Neural progenitor cell (in vitro differentiated cells): Measurements from ENCODE around the gene NTPCR. TPM values are rescaled to one million over a fixed set of nuclear protein-coding genes. Genes with fewer than 3 reads are reported as not detected.

Experiments
- DNase-seq: peaks from one replicate; pipeline ENCODE4 v3.0.0-alpha.2; 2016; ENCODE audit warnings: low spot score
- H2AFZ ChIP-seq: fragments of 200-600 bp; sonication (generic); replicated peaks from 2 replicates; pipeline ENCODE4 v1.6.1; 2016; ENCODE audit warnings: antibody characterized with exemption
- H3F3A ChIP-seq: fragments of 200-600 bp; sonication (generic); 2 replicates; pipeline ENCODE4 v1.6.1; 2016; ENCODE audit warnings: antibody characterized with exemption, low read depth
- H3K27ac ChIP-seq: fragments of 200-600 bp; sonication (generic); 2 replicates; pipeline ENCODE4 v1.5.1; 2016; ENCODE audit warnings: mild to moderate bottlenecking
- H3K27me3 ChIP-seq: fragments of 200-600 bp; sonication (generic); 2 replicates; pipeline ENCODE4 v1.6.1; 2016; ENCODE audit warnings: mild to moderate bottlenecking, moderate library complexity
- H3K36me3 ChIP-seq: fragments of 200-600 bp; sonication (generic); 2 replicates; pipeline ENCODE4 v1.5.1; 2016
- H3K4me1 ChIP-seq: fragments of 200-600 bp; sonication (generic); 2 replicates; pipeline ENCODE4 v1.6.1; 2016; ENCODE audit warnings: mixed run types
- H3K4me2 ChIP-seq: fragments of 200-600 bp; sonication (generic); 2 replicates; pipeline ENCODE4 v1.6.1; 2016
- H3K4me3 ChIP-seq: fragments of 200-600 bp; sonication (generic); 2 replicates; pipeline ENCODE4 v1.5.1; 2016
- H3K79me2 ChIP-seq: fragments of 200-600 bp; sonication (generic); 2 replicates; pipeline ENCODE4 v1.6.1; 2016; ENCODE audit warnings: low read depth
- H3K9ac ChIP-seq: fragments of 200-600 bp; sonication (generic); 2 replicates; pipeline ENCODE4 v1.6.1; 2016
- H3K9me3 ChIP-seq: fragments of 200-600 bp; sonication (generic); 2 replicates; pipeline ENCODE4 v1.5.1; 2016; ENCODE audit warnings: low read depth
- H4K20me1 ChIP-seq: fragments of 200-600 bp; sonication (generic); 2 replicates; pipeline ENCODE4 v1.6.1; 2016; ENCODE audit warnings: low read depth
- H3K27ac Mint-ChIP-seq: 3 replicates; pipeline ENCODE4 v1.8.0; 2021; ENCODE audit warnings: mixed read lengths
- H3K27me3 Mint-ChIP-seq: 2 replicates; pipeline ENCODE4 v1.8.0; 2022; ENCODE audit warnings: low read depth, mild to moderate bottlenecking, inconsistent platforms, moderate library complexity, mixed read lengths; ENCODE audit not compliant: insufficient read depth
- H3K36me3 Mint-ChIP-seq: 3 replicates; pipeline ENCODE4 v1.8.0; 2021; ENCODE audit warnings: mixed read lengths
- H3K4me1 Mint-ChIP-seq: 3 replicates; pipeline ENCODE4 v1.8.0; 2021; ENCODE audit warnings: mixed read lengths
- H3K4me3 Mint-ChIP-seq: 3 replicates; pipeline ENCODE4 v1.8.0; 2021; ENCODE audit warnings: mild to moderate bottlenecking, moderate library complexity, mixed read lengths
- H3K9me3 Mint-ChIP-seq: 3 replicates; pipeline ENCODE4 v1.8.0; 2020; ENCODE audit warnings: mixed read lengths
- EZH2 ChIP-seq: fragments of 200-600 bp; sonication (generic); IDR thresholded peaks from 2 replicates; pipeline ENCODE4 v1.6.1; 2017; ENCODE audit warnings: antibody characterized with exemption, mild to moderate bottlenecking, moderate library complexity
- EZH2phosphoT487 ChIP-seq: fragments of 200-600 bp; sonication (generic); IDR thresholded peaks from 2 replicates; pipeline ENCODE4 v1.6.1; 2017; ENCODE audit warnings: antibody characterized with exemption
- total RNA-seq: library from RNA; depleted of rRNA; stranded (reverse); fragments of >200 nt; gene quantifications from 2 replicates; pipeline ENCODE4 v1.2.3, GENCODE V29; 2015; ENCODE audit warnings: low replicate concordance
- TF ChIP-seq, protein P1 (sequence below): fragments of 200-600 bp; sonication (generic); IDR thresholded peaks from 2 replicates; pipeline ENCODE4 v1.5.1; 2017; ENCODE audit warnings: antibody characterized with exemption, mild to moderate bottlenecking

Gene NTPCR
- total RNA-seq, 1 donor from 2014 or later, result 65.7 TPM

DNA sequence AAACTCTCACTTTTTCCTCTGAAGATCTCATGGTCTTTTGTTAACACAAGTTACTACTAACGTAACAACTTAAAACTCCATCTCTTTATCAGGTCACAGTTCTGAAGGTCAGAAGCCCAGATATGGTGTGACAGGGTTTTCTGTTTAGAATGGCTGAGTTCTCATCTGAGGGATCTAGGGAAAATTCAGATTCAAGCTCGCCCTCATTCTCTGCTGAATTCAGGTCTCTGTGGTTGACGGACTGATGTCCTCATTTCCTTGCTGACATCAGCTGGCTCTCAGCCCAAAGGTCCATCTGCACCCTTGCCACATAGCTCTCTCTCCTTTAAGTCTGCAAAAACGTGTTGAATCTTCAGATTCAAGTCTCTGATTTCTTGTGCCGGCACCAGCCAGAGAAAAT lies 6.1 kb upstream of the NTPCR start:
- no peak for TF ChIP-seq EZH2
- TF ChIP-seq EZH2phosphoT487, result no peak
- TF ChIP-seq, protein P1, sequence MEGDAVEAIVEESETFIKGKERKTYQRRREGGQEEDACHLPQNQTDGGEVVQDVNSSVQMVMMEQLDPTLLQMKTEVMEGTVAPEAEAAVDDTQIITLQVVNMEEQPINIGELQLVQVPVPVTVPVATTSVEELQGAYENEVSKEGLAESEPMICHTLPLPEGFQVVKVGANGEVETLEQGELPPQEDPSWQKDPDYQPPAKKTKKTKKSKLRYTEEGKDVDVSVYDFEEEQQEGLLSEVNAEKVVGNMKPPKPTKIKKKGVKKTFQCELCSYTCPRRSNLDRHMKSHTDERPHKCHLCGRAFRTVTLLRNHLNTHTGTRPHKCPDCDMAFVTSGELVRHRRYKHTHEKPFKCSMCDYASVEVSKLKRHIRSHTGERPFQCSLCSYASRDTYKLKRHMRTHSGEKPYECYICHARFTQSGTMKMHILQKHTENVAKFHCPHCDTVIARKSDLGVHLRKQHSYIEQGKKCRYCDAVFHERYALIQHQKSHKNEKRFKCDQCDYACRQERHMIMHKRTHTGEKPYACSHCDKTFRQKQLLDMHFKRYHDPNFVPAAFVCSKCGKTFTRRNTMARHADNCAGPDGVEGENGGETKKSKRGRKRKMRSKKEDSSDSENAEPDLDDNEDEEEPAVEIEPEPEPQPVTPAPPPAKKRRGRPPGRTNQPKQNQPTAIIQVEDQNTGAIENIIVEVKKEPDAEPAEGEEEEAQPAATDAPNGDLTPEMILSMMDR, result no peak
- H2AFZ ChIP-seq, result no peak overlapping the region
- H3K4me1 ChIP-seq, result peaks cover 5% of the 10 kb centered on the region
- H3K4me2 ChIP-seq, result no peak overlapping the region
- no peaks in the 10 kb centered on the region for H3K9me3 ChIP-seq
- no peak for DNase-seq
- no peaks in the 10 kb centered on the region for H3K79me2 ChIP-seq
- H3K27ac ChIP-seq, result no peak overlapping the region
- H3K4me1 Mint-ChIP-seq, result peaks cover 26% of the 10 kb centered on the region
- H3K27ac Mint-ChIP-seq, result no peak overlapping the region
- H3K9ac ChIP-seq, result no peak overlapping the region
- peaks cover 5% of the 10 kb centered on the region for H3K27me3 Mint-ChIP-seq
- H3K27me3 ChIP-seq, result no peaks in the 10 kb centered on the region
- no peaks in the 10 kb centered on the region for H3K36me3 Mint-ChIP-seq
- peaks cover 7% of the 10 kb centered on the region for H3K9me3 Mint-ChIP-seq
- no peaks in the 10 kb centered on the region for H3K36me3 ChIP-seq
- H3F3A ChIP-seq, result no peaks in the 10 kb centered on the region
- no peak overlapping the region for H3K4me3 ChIP-seq
- no peaks in the 10 kb centered on the region for H4K20me1 ChIP-seq
- H3K4me3 Mint-ChIP-seq, result no peak overlapping the region

DNA sequence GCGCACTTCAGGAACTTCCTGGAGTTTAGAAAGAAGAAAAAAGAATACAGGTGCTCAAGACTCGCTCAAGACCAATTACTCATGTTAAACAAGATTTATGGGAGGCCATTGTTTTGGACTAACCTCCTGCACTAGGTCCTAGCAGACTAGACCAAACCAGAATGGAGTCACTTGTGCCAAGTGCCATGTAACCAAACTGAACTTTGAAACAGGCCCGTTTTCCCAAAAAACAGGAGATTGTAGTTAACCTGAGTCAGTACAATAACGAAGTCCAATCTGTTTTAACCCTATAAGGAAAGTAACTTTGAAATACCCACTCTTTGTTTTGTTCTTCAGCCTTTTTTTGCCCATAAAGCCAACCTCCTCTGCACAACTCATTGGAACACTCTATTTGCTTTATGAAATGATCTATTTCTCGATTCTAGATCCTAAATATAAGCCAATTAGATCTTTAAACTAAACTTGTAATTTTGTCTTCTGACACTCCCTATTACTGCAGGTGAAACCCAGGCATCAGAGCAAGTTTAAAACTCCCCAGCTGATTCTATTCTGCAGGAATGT lies 695 bp upstream of the NTPCR start:
- H2AFZ ChIP-seq, result peak overlapping the region; percentile 99
- peaks cover 39% of the 10 kb centered on the region for H3K4me1 Mint-ChIP-seq
- peaks cover 3% of the 10 kb centered on the region for H3K36me3 Mint-ChIP-seq
- no peaks in the 10 kb centered on the region for H3K27me3 ChIP-seq
- no peaks in the 10 kb centered on the region for H3K9me3 Mint-ChIP-seq
- H3K4me3 ChIP-seq, result peak overlapping the region; percentile 89
- H3K4me1 ChIP-seq, result peaks cover 18% of the 10 kb centered on the region
- H3K4me2 ChIP-seq, result peak overlapping the region; percentile 90
- DNase-seq, result no peak
- H3K4me3 Mint-ChIP-seq, result peak overlapping the region; percentile 98
- peaks cover 43% of the 10 kb centered on the region for H3K79me2 ChIP-seq
- no peaks in the 10 kb centered on the region for H3K9me3 ChIP-seq
- no peak for TF ChIP-seq EZH2
- TF ChIP-seq, protein P1, result no peak
- TF ChIP-seq EZH2phosphoT487, result no peak
- no peak overlapping the region for H3K9ac ChIP-seq
- no peak overlapping the region for H3K27ac ChIP-seq
- peak overlapping the region; percentile 98 for H3K27ac Mint-ChIP-seq
- no peaks in the 10 kb centered on the region for H3K36me3 ChIP-seq
- peaks cover 3% of the 10 kb centered on the region for H4K20me1 ChIP-seq
- H3F3A ChIP-seq, result no peaks in the 10 kb centered on the region
- peaks cover 4% of the 10 kb centered on the region for H3K27me3 Mint-ChIP-seq

DNA sequence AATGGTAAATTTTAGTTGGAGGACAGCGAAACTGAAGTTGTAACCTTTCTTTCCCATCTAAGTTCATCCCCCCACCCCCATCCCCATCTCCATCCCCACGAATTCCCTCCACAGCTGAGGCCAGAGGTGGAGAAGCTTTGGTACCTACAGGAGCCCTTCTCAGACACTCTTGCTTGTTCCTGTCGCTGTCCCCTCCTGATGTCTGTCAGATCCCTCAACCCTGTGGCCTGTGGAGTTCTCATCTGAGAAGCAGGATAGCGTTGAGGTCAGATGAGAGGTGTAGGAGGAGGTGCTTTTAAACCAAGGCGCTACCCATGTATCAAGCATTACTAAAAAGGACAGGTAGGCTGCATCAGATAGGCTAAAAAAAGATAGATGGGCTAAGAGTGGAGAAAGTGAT lies 769 bp downstream of the NTPCR start:
- TF ChIP-seq, protein P1, result no peak
- no peak for TF ChIP-seq EZH2phosphoT487
- no peak for TF ChIP-seq EZH2
- peak; percentile 44 for DNase-seq
- Histone ChIP-seq H3K4me2 (peak overlapping the region; percentile 90), H3F3A (no peaks in the 10 kb centered on the region), H3K9ac (peak overlapping the region; percentile 44), H3K4me1 (peaks cover 18% of the 10 kb centered on the region), H3K27me3 (no peaks in the 10 kb centered on the region), H3K27ac (no peak overlapping the region), H4K20me1 (peaks cover 3% of the 10 kb centered on the region), H3K79me2 (peaks cover 57% of the 10 kb centered on the region), H3K4me3 (peak overlapping the region; percentile 89), H3K9me3 (no peaks in the 10 kb centered on the region), H3K36me3 (no peaks in the 10 kb centered on the region), H2AFZ (peak overlapping the region; percentile 99)
- Mint-ChIP-seq H3K36me3 (peaks cover 9% of the 10 kb centered on the region), H3K4me3 (peak overlapping the region; percentile 98), H3K27me3 (peaks cover 4% of the 10 kb centered on the region), H3K9me3 (no peaks in the 10 kb centered on the region), H3K4me1 (peaks cover 39% of the 10 kb centered on the region), H3K27ac (peak overlapping the region; percentile 91)
